GM12878 (cell line): ENCODE measurements around the gene P2RX1. TPM values are rescaled to one million over a fixed set of nuclear protein-coding genes. Genes with fewer than 3 reads are reported as not detected.
A peak's percentile ranks its signal among the peaks of the same experiment; 100 is the strongest.

ENCODE experiments used
- ATAC-seq: fragments of 200-7000 bp; cut with Tn5 transposase; 3 replicates; pipeline ENCODE4 v1.9.1; 2020; ENCODE audit warnings: mild to moderate bottlenecking, moderate library complexity
- BruUV-seq: library from RNA; stranded (reverse); fragments of 400-500 nt; replicated peaks from 2 replicates; lab custom pipeline; 2021; lab: Mats Ljungman, UMichigan
- CTCF ChIA-PET: fragments of 300-600 bp; sonication (Branson Sonifier 250); formaldehyde crosslinking; extraction: SDS; loops from one replicate; lab custom pipeline; 2021; ENCODE audit warnings: inconsistent platforms; lab: Yijun Ruan, JAX
- POLR2A ChIA-PET: fragments of 350-600 bp; formaldehyde crosslinking; extraction: SDS; loops from one replicate; lab custom pipeline; 2021; ENCODE audit warnings: inconsistent platforms; lab: Charles Lee
- RAD21 ChIA-PET: fragments of 300-600 bp; sonication (Branson Sonifier 250); formaldehyde crosslinking; loops from one replicate; lab custom pipeline; 2023; ENCODE audit warnings: antibody characterized with exemption; ENCODE audit not compliant: unreplicated experiment; lab: Charles Lee
- SMC1A ChIA-PET: fragments of 300-600 bp; sonication (Branson Sonifier 250); formaldehyde crosslinking; loops from one replicate; lab custom pipeline; 2023; ENCODE audit not compliant: unreplicated experiment, uncharacterized antibody; lab: Charles Lee
- DNase-seq: peaks from one replicate; pipeline ENCODE4 v3.0.0-alpha.2; 2011; ENCODE audit warnings: low read depth, low spot score
- FAIRE-seq: peaks from 3 replicates; lab custom pipeline; 2011; peaks lifted over from hg19 to GRCh38; lab: Jason Lieb, UNC
- H2AFZ ChIP-seq: 2 replicates; pipeline ENCODE4 v1.6.0; 2011; ENCODE audit warnings: low read depth, low read length, control low read depth; ENCODE audit not compliant: control insufficient read depth
- H3K27ac ChIP-seq: 2 replicates; pipeline ENCODE4 v1.5.1; 2011; ENCODE audit warnings: control low read depth; ENCODE audit not compliant: control insufficient read depth, insufficient read depth
- H3K27me3 ChIP-seq, 2 experiments: replicated peaks in 1 of 2; 2 replicates each; pipeline versions ENCODE4 v1.6.0 to v1.6.1; 2011; ENCODE audit warnings: low read length in 1 of 2; ENCODE audit not compliant: control insufficient read depth in 2 of 2, insufficient read depth in 2 of 2
- H3K36me3 ChIP-seq, 2 experiments: 2 replicates each; pipeline ENCODE4 v1.5.1; 2011; ENCODE audit warnings: low read length in 1 of 2; ENCODE audit not compliant: control insufficient read depth in 2 of 2, insufficient read depth in 2 of 2
- H3K4me1 ChIP-seq: 2 replicates; pipeline ENCODE4 v1.6.1; 2011; ENCODE audit warnings: mild to moderate bottlenecking, low read length, moderate library complexity, mixed read lengths; ENCODE audit not compliant: control insufficient read depth, insufficient read depth
- H3K4me2 ChIP-seq: 2 replicates; pipeline ENCODE4 v1.6.0; 2011; ENCODE audit warnings: control low read depth; ENCODE audit not compliant: control insufficient read depth, insufficient read depth
- H3K4me3 ChIP-seq: fragments of 200-600 bp; sonication (generic); 2 replicates; pipeline ENCODE4 v1.5.1; 2016
- H3K79me2 ChIP-seq: 2 replicates; pipeline ENCODE4 v1.6.0; 2011; ENCODE audit warnings: low read length; ENCODE audit not compliant: control insufficient read depth, insufficient read depth
- H3K9ac ChIP-seq: 2 replicates; pipeline ENCODE4 v1.8.0; 2011; ENCODE audit warnings: low read length, control low read depth, mixed read lengths; ENCODE audit not compliant: control insufficient read depth, insufficient read depth
- H3K9me3 ChIP-seq: replicated peaks from 3 replicates; pipeline ENCODE4 v1.5.1; 2011; ENCODE audit warnings: mild to moderate bottlenecking, low read length; ENCODE audit not compliant: control insufficient read depth, insufficient read depth
- H4K20me1 ChIP-seq: 2 replicates; pipeline ENCODE4 v1.6.0; 2011; ENCODE audit not compliant: control insufficient read depth, insufficient read depth
- ATF7 ChIP-seq: fragments of 450-650 bp; IDR thresholded peaks from 2 replicates; pipeline ENCODE4 v1.6.1; 2016; ENCODE audit warnings: low read depth, mild to moderate bottlenecking
- CREB1 ChIP-seq: IDR thresholded peaks from 2 replicates; pipeline ENCODE4 v1.6.1; 2012; ENCODE audit warnings: low read depth, mild to moderate bottlenecking, inconsistent platforms
- CTCF ChIP-seq, 3 experiments: IDR thresholded peaks in 2 of 3; conservative IDR thresholded peaks in 1 of 3; 2 replicates each; pipeline ENCODE4 v1.5.1; 2011; ENCODE audit warnings: low read depth in 3 of 3, low read length in 3 of 3, mild to moderate bottlenecking in 3 of 3, control low read depth in 2 of 3, moderate library complexity in 2 of 3, inconsistent platforms in 1 of 3, mixed read lengths in 1 of 3; ENCODE audit not compliant: control insufficient read depth in 2 of 3, insufficient read depth in 1 of 3; ENCODE audit errors: extremely low read depth in 1 of 3
- E4F1 ChIP-seq: fragments of 450-650 bp; IDR thresholded peaks from 2 replicates; pipeline ENCODE4 v1.6.1; 2018; ENCODE audit warnings: borderline replicate concordance, mild to moderate bottlenecking; ENCODE audit not compliant: partially characterized antibody
- EZH2 ChIP-seq: IDR thresholded peaks from 2 replicates; pipeline ENCODE4 v1.6.1; 2012; ENCODE audit warnings: low read depth, mild to moderate bottlenecking, control low read depth, inconsistent platforms, low read length, borderline replicate concordance; ENCODE audit not compliant: control insufficient read depth
- GATAD2B ChIP-seq: fragments of 450-650 bp; conservative IDR thresholded peaks from 2 replicates; pipeline ENCODE4 v1.6.1; 2017; ENCODE audit warnings: low read depth, mild to moderate bottlenecking, moderate library complexity
- HCFC1 ChIP-seq: fragments of 150-350 bp; IDR thresholded peaks from 2 replicates; pipeline ENCODE4 v1.6.1; 2014; ENCODE audit warnings: low read length
- KAT2A ChIP-seq: conservative IDR thresholded peaks from 2 replicates; pipeline ENCODE4 v1.6.1; 2011; ENCODE audit warnings: low read depth, low read length; ENCODE audit not compliant: control insufficient read depth
- NR2C1 ChIP-seq: fragments of 450-650 bp; IDR thresholded peaks from 2 replicates; pipeline ENCODE4 v1.6.1; 2017; ENCODE audit warnings: antibody characterized with exemption, mild to moderate bottlenecking, moderate library complexity
- PML ChIP-seq: IDR thresholded peaks from 2 replicates; pipeline ENCODE4 v1.6.1; 2012; ENCODE audit warnings: low read length, inconsistent platforms
- SIN3A ChIP-seq: IDR thresholded peaks from 2 replicates; pipeline ENCODE4 v1.6.1; 2012; ENCODE audit warnings: low read depth, low read length, improper control_type of control experiment
- SMAD5 ChIP-seq: IDR thresholded peaks from 2 replicates; pipeline ENCODE4 v1.6.1; 2016; ENCODE audit warnings: antibody characterized with exemption, low read depth
- TAF1 ChIP-seq: IDR thresholded peaks from 2 replicates; pipeline ENCODE4 v1.6.1; 2011; ENCODE audit warnings: mild to moderate bottlenecking, low read depth, low read length, borderline replicate concordance
- USF1 ChIP-seq: IDR thresholded peaks from 2 replicates; pipeline ENCODE4 v1.6.1; 2011; ENCODE audit warnings: borderline replicate concordance, low read depth, mild to moderate bottlenecking, moderate library complexity, mixed read lengths, low read length; ENCODE audit not compliant: insufficient read depth; ENCODE audit errors: extremely low read length
- USF2 ChIP-seq: IDR thresholded peaks from 2 replicates; pipeline ENCODE4 v1.6.1; 2011; ENCODE audit warnings: low read depth, low read length, improper control_type of control experiment, borderline replicate concordance
- ZNF384 ChIP-seq: IDR thresholded peaks from 2 replicates; pipeline ENCODE4 v1.6.1; 2012; ENCODE audit warnings: low read depth, mild to moderate bottlenecking, low read length, improper control_type of control experiment, borderline replicate concordance
- WGBS: methylation state at CpG from one replicate; pipeline ENCODE4 v1.1.6; 2016; ENCODE audit warnings: low lambda C conversion rate; ENCODE audit not compliant: insufficient replicate concordance, insufficient coverage; ENCODE audit errors: missing lambda C conversion rate; 5-methylcytosine and 5-hydroxymethylcytosine counted together
- in situ Hi-C: fragments of 300-500 bp; cut with MboI; formaldehyde crosslinking; loops from 9 replicates; pipeline ENCODE4 v1.14.3; 2018; ENCODE audit warnings: mixed read lengths
- intact Hi-C: fragments of 100-400 bp; cut with micrococcal nuclease; formaldehyde crosslinking; loops from one replicate; pipeline ENCODE4 v1.14.2; 2022; ENCODE audit not compliant: unreplicated experiment
- polyA plus RNA-seq, 11 experiments: library from polyadenylated mRNA; depleted of rRNA in 4 of 11; unstranded in 6 of 11; stranded (reverse) in 5 of 11; fragments of >200 nt; fragmentation: Nextera tagmentation in 4 of 11; fragmentation: Illumina TruSeq in 1 of 11; extraction: Ambion mirVana in 4 of 11; extraction: Trizol in 1 of 11; gene quantifications; 1 replicate in 1 of 11; 2 replicates in 10 of 11; pipeline versions ENCODE4 v1.2.1 to v1.2.3, GENCODE V29; 2011 to 2016; ENCODE audit warnings: inconsistent platforms in 2 of 11, missing spikeins in 2 of 11, low read depth in 1 of 11
- total RNA-seq, 4 experiments: library from RNA; depleted of rRNA in 3 of 4; stranded (reverse); fragments of >200 nt in 3 of 4; fragmentation: Illumina TruSeq in 1 of 4; extraction: Trizol in 1 of 4; gene quantifications; 2 replicates each; pipeline versions ENCODE4 v1.2.1 to v1.2.3, GENCODE V29; 2013 to 2021

Gene P2RX1
- total and polyA plus RNA-seq, 10 of the 15 experiments (the other 5 are each of a cell fraction or from before 2014, with no cell fraction given), result 0.12 to 6.2 (median 3.4) TPM

GRCh38 chr17:3892095-3892998 lies 23.9 kb downstream of the P2RX1 start (continued):
- TF ChIP-seq USF1 (peak; percentile 86), USF2 (peak; percentile 44)

GRCh38 chr17:3891626-3892094 lies 24.6 kb downstream of the P2RX1 start:
- DNase-seq (no peak), ATAC-seq (no peak), FAIRE-seq (no peak)
- 52% methylated on average over 12 of the region's 12 CpGs for WGBS
- Histone ChIP-seq H3K4me3 (no peak overlapping the region; the same call in 1 of the 2 replicates), H3K9me3 (no peaks in the 10 kb centered on the region), H3K27me3 (peaks cover 0 to 2% of the 10 kb centered on the region in 2 experiments; a peak in 1 of 4 replicates), H3K27ac (no peak overlapping the region), H3K9ac (no peak overlapping the region), H3K36me3 (no peaks in the 10 kb centered on the region), H3K79me2 (no peaks in the 10 kb centered on the region), H2AFZ (no peak overlapping the region; the same call in 1 of the 2 replicates), H3K4me1 (peaks cover 3% of the 10 kb centered on the region), H4K20me1 (no peaks in the 10 kb centered on the region), H3K4me2 (peak overlapping the region; percentile 91)
- BruUV-seq, result no TSS peak
- ChIA-PET CTCF (no interaction called here), SMC1A (no interaction called here), POLR2A (no interaction called here), RAD21 (no interaction called here)
- intact Hi-C loops, result no loop called here
- TF ChIP-seq SIN3A (no peak), E4F1 (no peak), ATF7 (no peak), PML (no peak), GATAD2B (no peak), HCFC1 (no peak), NR2C1 (no peak), CREB1 (no peak), CTCF (IDR thresholded peaks at IDR 0.05 in 2 of 3, conservative IDR thresholded peaks at IDR 0.05 in 1 of 3; ENCODE audit: control insufficient read depth in 2 of 3, extremely low read depth in 1 of 3, insufficient read depth in 1 of 3, low read depth in 3 of 3, low read length in 3 of 3) (no peak), KAT2A (no peak), EZH2 (no peak), TAF1 (no peak), SMAD5 (no peak), ZNF384 (no peak)
- in situ Hi-C loops, result no loop called here
